ENCODE results near the gene APP. TPM values are rescaled to one million over a fixed set of nuclear protein-coding genes. Genes with fewer than 3 reads are reported as not detected.

The APP gene
- total RNA-seq, 2 donors from 2014 or later: 38.5 to 81.4 TPM

DNA sequence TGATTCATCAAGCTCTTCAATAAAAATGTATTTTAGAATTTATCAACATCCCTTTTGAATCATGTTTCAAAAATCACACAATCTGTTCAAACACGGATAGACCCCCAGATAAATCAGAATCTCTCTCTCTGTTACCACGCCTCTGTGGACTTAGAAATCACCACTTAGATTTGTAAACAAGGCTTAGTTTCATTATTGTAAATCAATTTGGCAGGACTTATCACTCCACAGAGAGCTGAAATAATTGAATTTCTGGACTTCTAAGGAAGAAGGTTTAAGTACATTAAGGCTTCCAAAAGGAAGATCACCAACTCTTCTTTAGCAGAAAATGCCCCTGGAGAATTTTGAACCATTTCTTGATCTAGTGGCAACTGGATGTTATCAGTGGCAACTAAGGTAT is 100.4 kb downstream of the APP start:
- no peaks in the 10 kb centered on the region for H3K9me3 Mint-ChIP-seq

GRCh38 chr21:26068776-26069175 is 101.8 kb downstream of the APP start:
- no peak for DNase-seq (ENCODE audit: low spot score in 2 of 2)
- no peaks in the 10 kb centered on the region for H3K36me3 Mint-ChIP-seq
- no peaks in the 10 kb centered on the region for H3K9me3 Mint-ChIP-seq
- H3K27ac Mint-ChIP-seq: no peak overlapping the region
- ATAC-seq: no peak

More for the DNA sequence above, 100.4 kb downstream of the APP start:
- Mint-ChIP-seq H3K27ac (peak overlapping the region in 1 of 2 donors; percentile 65), H3K36me3 (no peaks in the 10 kb centered on the region)
- ATAC-seq (no peak), DNase-seq (ENCODE audit: low spot score in 2 of 2) (no peak)

DNA sequence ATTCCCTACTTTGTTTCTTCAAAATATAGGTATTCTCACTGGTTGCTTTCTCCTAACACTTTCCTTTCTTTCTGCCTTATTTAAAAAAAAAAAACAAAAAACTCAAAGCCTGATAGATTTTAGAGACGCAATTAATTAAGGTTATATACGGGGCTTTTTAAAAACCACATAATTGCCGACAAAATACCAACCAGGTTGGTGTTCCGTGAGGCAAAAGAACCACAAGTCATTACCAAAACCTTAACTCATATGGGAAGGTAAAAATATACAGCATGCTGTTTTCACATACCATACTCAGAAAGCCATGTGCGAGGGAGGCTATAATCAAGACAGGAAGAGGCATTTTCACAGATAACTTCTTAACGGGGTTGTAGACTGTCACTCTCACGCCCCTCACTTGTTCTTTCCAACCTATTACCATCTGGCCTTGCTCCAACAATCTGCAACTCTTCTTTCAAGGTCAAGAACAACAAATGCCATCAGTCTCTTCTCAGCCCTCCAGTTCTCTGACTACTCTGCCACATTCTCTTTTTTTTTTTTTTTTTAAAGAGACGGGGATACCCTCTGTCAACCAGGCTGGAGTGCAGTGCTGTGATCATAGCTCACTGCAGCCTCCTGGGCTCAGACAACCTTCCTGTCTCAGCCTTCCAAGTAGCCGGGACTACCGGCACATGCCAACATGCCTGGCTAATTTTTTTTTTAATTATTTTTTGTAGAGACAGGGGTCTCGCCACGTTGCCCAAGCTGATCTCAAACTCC is 102.6 kb downstream of the APP start:
- peak overlapping the region in 1 of 2 donors; percentile 3 for H3K27ac Mint-ChIP-seq
- DNase-seq (ENCODE audit: low spot score in 2 of 2) (no peak), ATAC-seq (peak in 1 of 2 donors; percentile 40)
- H3K9me3 Mint-ChIP-seq: no peaks in the 10 kb centered on the region
- no peaks in the 10 kb centered on the region for H3K36me3 Mint-ChIP-seq

DNA sequence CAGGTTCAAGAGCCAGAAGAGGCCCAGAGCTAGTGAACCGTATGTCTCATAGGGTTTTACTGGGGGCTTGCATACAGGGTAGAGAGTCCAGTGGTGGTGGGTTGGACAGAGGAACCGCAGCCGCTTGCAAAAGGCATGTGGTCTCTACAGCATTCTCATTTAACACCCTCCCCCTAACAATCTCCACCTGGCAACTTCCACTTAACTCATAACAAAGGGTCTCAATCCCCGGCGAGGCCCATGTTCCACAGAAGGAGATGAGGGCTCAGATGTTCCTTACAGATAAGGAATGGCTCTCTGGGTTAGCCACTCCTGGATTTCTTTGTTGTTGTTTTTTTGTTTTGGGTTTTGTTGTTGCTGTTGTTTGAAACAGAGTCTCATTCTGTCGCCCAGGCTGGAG is 106.1 kb downstream of the APP start:
- H3K36me3 Mint-ChIP-seq: no peaks in the 10 kb centered on the region
- no peaks in the 10 kb centered on the region for H3K9me3 Mint-ChIP-seq
- ATAC-seq (no peak), DNase-seq (ENCODE audit: low spot score in 2 of 2) (no peak)
- H3K27ac Mint-ChIP-seq: no peak overlapping the region

DNA sequence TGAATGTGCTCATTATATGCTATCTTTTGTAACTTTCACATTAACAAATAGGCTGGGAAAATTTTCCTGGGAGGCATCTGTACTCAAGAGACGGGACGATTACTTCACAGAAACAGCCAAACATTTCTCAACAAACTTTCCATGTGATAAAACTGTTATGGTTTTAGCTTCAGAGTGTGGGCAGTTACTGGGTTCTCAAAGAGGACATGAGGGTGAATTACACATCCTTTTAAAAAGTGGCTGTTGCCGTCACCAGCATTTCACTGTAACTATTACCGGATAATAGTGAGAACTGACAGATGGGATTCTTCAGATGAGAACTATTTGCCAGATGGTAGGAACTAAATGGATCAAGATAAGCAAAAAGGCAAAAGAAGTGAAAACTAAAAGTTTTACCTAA is 109.1 kb downstream of the APP start:
- Mint-ChIP-seq H3K27ac (no peak overlapping the region), H3K9me3 (no peaks in the 10 kb centered on the region), H3K36me3 (no peaks in the 10 kb centered on the region)
- DNase-seq (ENCODE audit: low spot score in 2 of 2) (no peak), ATAC-seq (no peak)

GRCh38 chr21:26060335-26061115 is 110.0 kb downstream of the APP start:
- H3K9me3 Mint-ChIP-seq: no peaks in the 10 kb centered on the region
- DNase-seq (ENCODE audit: low spot score in 2 of 2) (no peak), ATAC-seq (no peak)
- no peak overlapping the region for H3K27ac Mint-ChIP-seq
- H3K36me3 Mint-ChIP-seq: no peaks in the 10 kb centered on the region

DNA sequence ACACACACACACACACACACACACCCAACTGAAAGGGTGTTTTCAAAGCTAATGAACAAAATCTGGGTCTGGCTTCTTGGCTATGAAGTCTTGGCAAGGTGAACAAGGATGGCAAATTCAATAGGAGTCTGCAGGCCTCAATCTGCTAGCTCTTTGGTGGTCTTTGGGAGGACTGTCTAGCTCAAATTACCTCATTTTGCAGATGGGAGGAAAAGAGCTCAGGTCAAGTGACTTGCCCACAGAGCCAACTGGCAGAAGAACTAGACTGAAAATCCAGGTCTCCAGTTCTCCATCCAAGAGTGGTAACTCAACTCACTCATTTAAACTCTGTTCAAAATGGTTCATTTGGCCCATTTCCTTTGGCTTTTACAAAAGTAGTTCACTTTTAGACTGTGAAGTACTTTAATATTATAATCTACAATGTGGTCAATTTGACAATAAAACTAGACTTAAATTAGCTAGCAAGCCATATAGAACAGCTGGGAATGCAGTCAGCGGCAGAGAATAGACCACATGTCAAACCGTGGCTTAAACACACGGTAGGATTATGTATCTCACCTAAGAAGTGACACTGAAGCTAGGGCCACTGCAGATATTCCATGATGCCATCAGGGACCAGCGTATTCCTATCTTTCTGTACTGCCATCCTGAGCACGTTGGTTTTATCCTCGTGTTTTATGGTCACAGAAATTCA is 112.9 kb downstream of the APP start:
- H3K36me3 Mint-ChIP-seq: peaks cover 0 to 4% of the 10 kb centered on the region in 2 donors

GRCh38 chr21:26055841-26056264 is 114.7 kb downstream of the APP start:
- Mint-ChIP-seq H3K36me3 (peaks cover 0 to 8% of the 10 kb centered on the region in 2 donors), H3K27ac (no peak overlapping the region), H3K9me3 (no peaks in the 10 kb centered on the region)
- ATAC-seq (no peak), DNase-seq (ENCODE audit: low spot score in 2 of 2) (no peak)

More for the DNA sequence above, 112.9 kb downstream of the APP start:
- DNase-seq (ENCODE audit: low spot score in 2 of 2): no peak
- Mint-ChIP-seq H3K9me3 (no peaks in the 10 kb centered on the region), H3K27ac (no peak overlapping the region)
- no peak for ATAC-seq

DNA sequence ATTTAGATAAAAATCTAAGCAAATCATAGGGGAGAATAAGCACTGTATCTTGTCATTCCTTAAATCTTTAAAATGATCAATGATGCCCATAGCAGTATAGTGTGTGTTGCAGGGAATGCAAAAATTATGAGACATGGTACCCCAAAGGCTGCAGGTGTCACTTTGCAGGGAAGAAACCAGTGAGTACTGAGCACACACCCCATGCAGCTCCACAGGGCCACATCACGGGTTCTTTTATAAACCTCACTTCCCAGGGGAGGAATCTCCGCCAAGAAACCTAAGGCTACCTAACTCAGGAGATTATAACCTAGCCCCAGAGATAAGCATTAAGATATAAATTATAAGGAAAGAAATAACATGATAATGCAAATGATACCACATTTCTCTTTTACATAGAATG is 115.6 kb downstream of the APP start:
- DNase-seq (ENCODE audit: low spot score in 2 of 2) (no peak), ATAC-seq (no peak)
- Mint-ChIP-seq H3K9me3 (no peaks in the 10 kb centered on the region), H3K36me3 (peaks cover 0 to 8% of the 10 kb centered on the region in 2 donors), H3K27ac (no peak overlapping the region)

- DNase-seq (ENCODE audit: low spot score in 2 of 2): no peak
- Mint-ChIP-seq H3K36me3 (peaks cover 10 to 20% of the 10 kb centered on the region in 2 donors), H3K9me3 (no peaks in the 10 kb centered on the region), H3K27ac (no peak overlapping the region)
- ATAC-seq: no peak
Measured at GRCh38 chr21:26052057-26052456, 118.5 kb downstream of the APP start.

GRCh38 chr21:26050857-26051256 is 119.7 kb downstream of the APP start:
- DNase-seq (ENCODE audit: low spot score in 2 of 2) (no peak), ATAC-seq (no peak)
- Mint-ChIP-seq H3K27ac (no peak overlapping the region), H3K9me3 (no peaks in the 10 kb centered on the region), H3K36me3 (peaks cover 19 to 22% of the 10 kb centered on the region in 2 donors)

DNA sequence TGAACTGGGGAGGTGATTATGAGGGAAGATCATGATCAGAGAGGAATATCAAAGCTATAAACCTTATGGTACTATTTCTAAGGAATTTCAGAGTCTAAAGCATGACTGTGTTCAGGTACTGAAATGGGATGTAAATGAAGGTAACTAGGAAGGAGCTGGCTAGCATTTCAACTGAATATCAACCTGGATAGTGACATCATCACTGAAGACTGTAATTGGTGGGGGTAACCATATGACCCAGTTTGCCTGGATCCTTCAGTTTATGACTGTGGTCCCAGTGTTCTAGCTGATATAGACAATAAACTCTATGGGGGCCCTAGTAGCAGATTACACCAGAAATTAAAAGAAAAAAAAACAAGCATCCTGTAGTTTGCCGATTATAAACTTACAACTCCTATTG is 120.8 kb downstream of the APP start:
- no peak for ATAC-seq
- H3K36me3 Mint-ChIP-seq: peaks cover 24 to 26% of the 10 kb centered on the region in 2 donors
- H3K9me3 Mint-ChIP-seq: no peaks in the 10 kb centered on the region

GRCh38 chr21:26047279-26047967 is 123.1 kb downstream of the APP start:
- H3K36me3 Mint-ChIP-seq: peaks cover 22 to 24% of the 10 kb centered on the region in 2 donors
- no peaks in the 10 kb centered on the region for H3K9me3 Mint-ChIP-seq
- H3K27ac Mint-ChIP-seq: no peak overlapping the region
- DNase-seq (ENCODE audit: low spot score in 2 of 2) (no peak), ATAC-seq (no peak)

More for the DNA sequence above, 120.8 kb downstream of the APP start:
- DNase-seq (ENCODE audit: low spot score in 2 of 2): no peak
- H3K27ac Mint-ChIP-seq: no peak overlapping the region

DNA sequence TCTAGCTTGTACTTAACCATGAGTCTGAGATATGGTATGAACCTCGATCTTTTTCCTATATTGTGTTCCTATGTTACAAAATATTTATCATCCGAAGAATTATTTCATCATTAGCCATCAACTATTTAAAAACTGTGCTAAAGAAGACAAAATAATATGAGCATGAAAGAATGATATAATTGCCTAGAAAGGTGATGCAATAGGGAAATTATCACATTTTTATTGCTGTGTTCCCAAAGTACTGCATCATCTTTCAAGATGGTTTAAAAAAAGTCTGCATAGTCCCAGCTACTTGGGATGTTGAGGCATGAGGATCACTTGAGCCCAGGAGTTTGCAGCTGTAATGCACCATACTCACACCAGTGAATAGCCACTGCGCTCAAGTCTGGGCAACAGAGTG is 126.7 kb downstream of the APP start:
- H3K9me3 Mint-ChIP-seq: no peaks in the 10 kb centered on the region
- peaks cover 8 to 16% of the 10 kb centered on the region in 2 donors for H3K36me3 Mint-ChIP-seq
- no peak overlapping the region for H3K27ac Mint-ChIP-seq
- DNase-seq (ENCODE audit: low spot score in 2 of 2): no peak
- ATAC-seq: no peak

DNA sequence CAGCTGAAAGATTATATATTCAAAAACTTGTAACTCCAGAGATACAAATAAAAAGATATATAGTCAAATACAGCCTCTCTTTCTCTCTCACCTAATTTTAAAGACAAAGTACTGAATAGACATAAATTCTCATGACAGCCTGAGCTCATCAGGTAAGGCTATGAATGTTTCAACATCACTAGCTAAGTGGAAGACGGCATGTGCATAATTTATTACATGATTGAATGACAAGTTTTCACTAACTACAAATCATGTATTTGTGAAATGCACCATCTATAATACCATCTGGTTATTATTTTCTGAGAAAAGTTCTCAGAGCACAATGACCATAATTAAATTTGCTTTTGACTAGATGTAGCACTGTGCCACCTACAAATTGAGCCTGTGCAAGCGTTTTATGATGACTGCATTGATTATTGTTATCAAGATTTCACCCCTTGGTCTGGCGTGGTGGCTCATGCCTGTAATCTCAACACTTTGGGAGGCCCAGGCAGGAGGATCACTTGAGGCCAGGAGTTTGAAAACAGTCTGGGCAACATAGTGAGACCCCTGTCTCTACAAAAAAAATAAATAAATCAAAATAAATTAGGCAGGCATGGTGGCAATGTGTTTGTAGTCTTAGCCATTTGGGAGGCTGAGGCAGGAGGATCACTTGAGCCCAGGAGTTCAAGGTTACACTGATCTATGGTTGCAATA is 128.2 kb downstream of the APP start:
- DNase-seq (ENCODE audit: low spot score in 2 of 2) (no peak), ATAC-seq (no peak)
- no peaks in the 10 kb centered on the region for H3K9me3 Mint-ChIP-seq
- no peak overlapping the region for H3K27ac Mint-ChIP-seq
- peaks cover 6 to 13% of the 10 kb centered on the region in 2 donors for H3K36me3 Mint-ChIP-seq

All from activated naive CD4-positive, alpha-beta T cell treated with anti-CD3 and anti-CD28 coated beads, Interleukin-2, amount 50 U/mL, for 72 hours (primary cell).